Stimulated activated CD8-positive, alpha-beta memory T cell treated with anti-CD3 and anti-CD28 coated beads, Interleukin-4, amount 100 ng/mL, for 48 hours (primary cell): ENCODE data around the gene PRKAG2.
"Not testable (repeated sequence)": the region's sequence is repeated elsewhere in the genome, so short reads cannot be mapped to it uniquely, and the experiment has no call there.

ENCODE experiments used
- DNase-seq: peaks from one replicate; pipeline ENCODE4 v3.0.0-alpha.2; 2020

The PRKAG2 gene

GRCh38 chr7:151849008-151849878 lies 27.7 kb downstream of the PRKAG2 start:
- DNase-seq: no peak

- no peak for DNase-seq
These were observed 29.2 kb downstream of the PRKAG2 start for GRCh38 chr7:151847681-151848081.

GRCh38 chr7:151847136-151847535 lies 29.8 kb downstream of the PRKAG2 start:
- DNase-seq: no peak

GRCh38 chr7:151845412-151846205 lies 31.3 kb downstream of the PRKAG2 start:
- no peak for DNase-seq

- DNase-seq: no peak
These were observed 32.1 kb downstream of the PRKAG2 start for GRCh38 chr7:151844825-151845200.

GRCh38 chr7:151844071-151844824 lies 32.7 kb downstream of the PRKAG2 start:
- no peak for DNase-seq

- DNase-seq: no peak
These were observed 33.7 kb downstream of the PRKAG2 start for GRCh38 chr7:151843181-151843580.

- not testable (repeated sequence) for DNase-seq
These were observed 35.4 kb downstream of the PRKAG2 start for GRCh38 chr7:151841395-151842051.

- DNase-seq: no peak
These were observed 36.6 kb downstream of the PRKAG2 start for GRCh38 chr7:151840088-151840910.

- DNase-seq: no peak
These were observed 37.4 kb downstream of the PRKAG2 start for GRCh38 chr7:151839451-151839921.

GRCh38 chr7:151838861-151839381 lies 38.0 kb downstream of the PRKAG2 start:
- DNase-seq: peak; percentile 53

GRCh38 chr7:151838072-151838471 lies 38.8 kb downstream of the PRKAG2 start:
- DNase-seq: no peak

- no peak for DNase-seq
These were observed 39.5 kb downstream of the PRKAG2 start for GRCh38 chr7:151837285-151838042.

GRCh38 chr7:151836927-151837205 lies 40.0 kb downstream of the PRKAG2 start:
- DNase-seq: no peak

GRCh38 chr7:151836191-151836926 lies 40.6 kb downstream of the PRKAG2 start:
- no peak for DNase-seq

GRCh38 chr7:151835636-151836035 lies 41.3 kb downstream of the PRKAG2 start:
- DNase-seq: no peak

GRCh38 chr7:151834271-151835035 lies 42.5 kb downstream of the PRKAG2 start:
- no peak for DNase-seq

GRCh38 chr7:151833691-151834090 lies 43.2 kb downstream of the PRKAG2 start:
- DNase-seq: no peak

GRCh38 chr7:151833213-151833651 lies 43.7 kb downstream of the PRKAG2 start:
- no peak for DNase-seq
